ENCODE measurements around the gene BOD1L1. TPM values are rescaled to one million over a fixed set of nuclear protein-coding genes. Genes with fewer than 3 reads are reported as not detected.

Gene BOD1L1
- total and polyA plus RNA-seq, 2 experiments from 2014 or later = 18.2 to 43.2 TPM

DNA sequence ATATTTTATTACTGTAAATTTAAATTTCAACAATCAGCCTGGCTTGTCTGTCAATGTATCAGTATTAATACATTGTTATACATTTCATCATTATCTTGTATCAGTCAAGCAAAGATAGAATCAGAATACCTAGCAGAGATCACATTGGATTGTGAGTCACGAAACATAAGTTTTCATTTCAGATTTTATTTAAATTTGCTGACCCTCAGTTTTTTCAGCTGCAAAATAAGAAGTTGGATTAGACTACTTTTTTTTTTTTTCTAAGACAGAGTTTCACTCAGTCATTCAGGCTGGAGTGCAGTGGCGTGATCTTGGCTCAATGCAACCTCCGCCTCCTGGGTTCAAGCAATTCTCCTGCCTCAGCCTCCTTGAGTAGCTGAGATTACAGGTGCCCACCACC is 49.9 kb downstream of the BOD1L1 start:
- Histone ChIP-seq H3F3A (replicated peaks; ENCODE audit: low read depth) (no peaks in the 10 kb centered on the region), H2AFZ (no peak overlapping the region), H3K79me2 (replicated peaks; ENCODE audit: insufficient read depth) (no peaks in the 10 kb centered on the region), H3K27ac (ENCODE audit: low read depth) (no peak overlapping the region), H3K4me3 (no peak overlapping the region), H3K36me3 (ENCODE audit: insufficient read depth) (peaks cover 17% of the 10 kb centered on the region), H3K4me2 (no peak overlapping the region), H3K4me1 (ENCODE audit: insufficient read depth) (no peaks in the 10 kb centered on the region), H3K27me3 (ENCODE audit: insufficient read depth) (no peaks in the 10 kb centered on the region), H4K20me1 (replicated peaks; ENCODE audit: insufficient read depth) (no peaks in the 10 kb centered on the region; the same call in 1 of the 2 replicates), H3K9me2 (ENCODE audit: insufficient read depth) (no peaks in the 10 kb centered on the region)
- Mint-ChIP-seq H3K27ac (no peak overlapping the region), H3K36me3 (ENCODE audit: low read depth) (peaks cover 44% of the 10 kb centered on the region), H3K9me3 (no peaks in the 10 kb centered on the region), H3K4me3 (no peak overlapping the region), H3K4me1 (no peaks in the 10 kb centered on the region), H3K27me3 (ENCODE audit: insufficient read depth, low read depth, poor library complexity) (no peaks in the 10 kb centered on the region)
- DNase-seq (ENCODE audit: low spot score) = no peak
- TF ChIP-seq, protein P1, sequence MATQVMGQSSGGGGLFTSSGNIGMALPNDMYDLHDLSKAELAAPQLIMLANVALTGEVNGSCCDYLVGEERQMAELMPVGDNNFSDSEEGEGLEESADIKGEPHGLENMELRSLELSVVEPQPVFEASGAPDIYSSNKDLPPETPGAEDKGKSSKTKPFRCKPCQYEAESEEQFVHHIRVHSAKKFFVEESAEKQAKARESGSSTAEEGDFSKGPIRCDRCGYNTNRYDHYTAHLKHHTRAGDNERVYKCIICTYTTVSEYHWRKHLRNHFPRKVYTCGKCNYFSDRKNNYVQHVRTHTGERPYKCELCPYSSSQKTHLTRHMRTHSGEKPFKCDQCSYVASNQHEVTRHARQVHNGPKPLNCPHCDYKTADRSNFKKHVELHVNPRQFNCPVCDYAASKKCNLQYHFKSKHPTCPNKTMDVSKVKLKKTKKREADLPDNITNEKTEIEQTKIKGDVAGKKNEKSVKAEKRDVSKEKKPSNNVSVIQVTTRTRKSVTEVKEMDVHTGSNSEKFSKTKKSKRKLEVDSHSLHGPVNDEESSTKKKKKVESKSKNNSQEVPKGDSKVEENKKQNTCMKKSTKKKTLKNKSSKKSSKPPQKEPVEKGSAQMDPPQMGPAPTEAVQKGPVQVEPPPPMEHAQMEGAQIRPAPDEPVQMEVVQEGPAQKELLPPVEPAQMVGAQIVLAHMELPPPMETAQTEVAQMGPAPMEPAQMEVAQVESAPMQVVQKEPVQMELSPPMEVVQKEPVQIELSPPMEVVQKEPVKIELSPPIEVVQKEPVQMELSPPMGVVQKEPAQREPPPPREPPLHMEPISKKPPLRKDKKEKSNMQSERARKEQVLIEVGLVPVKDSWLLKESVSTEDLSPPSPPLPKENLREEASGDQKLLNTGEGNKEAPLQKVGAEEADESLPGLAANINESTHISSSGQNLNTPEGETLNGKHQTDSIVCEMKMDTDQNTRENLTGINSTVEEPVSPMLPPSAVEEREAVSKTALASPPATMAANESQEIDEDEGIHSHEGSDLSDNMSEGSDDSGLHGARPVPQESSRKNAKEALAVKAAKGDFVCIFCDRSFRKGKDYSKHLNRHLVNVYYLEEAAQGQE (IDR thresholded peaks at IDR 0.05; ENCODE audit: unreplicated experiment) = no peak
- TF ChIP-seq ZNF331 (CRISPR knock-in tag; IDR thresholded peaks at IDR 0.05; ENCODE audit: low read depth) = no peak
- no peak for TF ChIP-seq STAT1 (IDR thresholded peaks at IDR 0.05; ENCODE audit: unreplicated experiment)
- no peak for TF ChIP-seq JUNB (IDR thresholded peaks at IDR 0.05; ENCODE audit: unreplicated experiment)
- no peak for TF ChIP-seq EZH2phosphoT487 (IDR thresholded peaks at IDR 0.05; ENCODE audit: unreplicated experiment)
- no peak for ATAC-seq

DNA sequence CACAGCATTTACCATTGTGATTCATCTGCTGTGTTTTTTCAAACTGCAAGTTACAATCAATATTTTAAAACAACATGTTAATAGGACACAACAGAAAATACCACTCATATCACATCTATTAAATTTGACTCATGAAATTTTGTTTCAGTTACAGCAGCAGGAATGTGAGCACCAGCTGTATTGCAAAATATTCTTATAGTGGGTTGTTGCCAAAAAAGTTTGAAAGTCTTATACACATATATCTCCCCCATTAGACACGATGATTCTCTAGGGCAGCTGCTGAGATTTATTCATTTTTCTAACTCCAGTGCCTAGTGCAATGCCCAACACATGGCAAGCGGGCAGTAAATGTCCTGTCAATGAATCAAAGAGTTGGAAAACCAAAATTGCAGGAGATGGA is 56.6 kb downstream of the BOD1L1 start:
- Histone ChIP-seq H3K4me2 (no peak overlapping the region), H3K27me3 (ENCODE audit: insufficient read depth) (no peaks in the 10 kb centered on the region), H3F3A (replicated peaks; ENCODE audit: low read depth) (no peaks in the 10 kb centered on the region), H3K4me1 (ENCODE audit: insufficient read depth) (no peaks in the 10 kb centered on the region), H2AFZ (no peak overlapping the region), H3K9me2 (ENCODE audit: insufficient read depth) (no peaks in the 10 kb centered on the region), H3K4me3 (no peak overlapping the region), H3K27ac (ENCODE audit: low read depth) (no peak overlapping the region), H4K20me1 (replicated peaks; ENCODE audit: insufficient read depth) (peaks cover 2% of the 10 kb centered on the region; the same call in 1 of the 2 replicates), H3K36me3 (ENCODE audit: insufficient read depth) (0 out of 2 replicates have a peak, but pooled peaks cover 14% of the 10 kb centered on the region), H3K79me2 (replicated peaks; ENCODE audit: insufficient read depth) (no peaks in the 10 kb centered on the region)
- DNase-seq (ENCODE audit: low spot score) (no peak), ATAC-seq (no peak)
- H3K9me3 Mint-ChIP-seq = no peaks in the 10 kb centered on the region
- H3K27ac Mint-ChIP-seq = no peak overlapping the region
- no peaks in the 10 kb centered on the region for H3K27me3 Mint-ChIP-seq (ENCODE audit: insufficient read depth, low read depth, poor library complexity)
- H3K36me3 Mint-ChIP-seq (ENCODE audit: low read depth) = peaks cover 29% of the 10 kb centered on the region
- H3K4me1 Mint-ChIP-seq = no peaks in the 10 kb centered on the region
- no peak for TF ChIP-seq EZH2 (IDR thresholded peaks at IDR 0.05; ENCODE audit: low read depth, unreplicated experiment)
- TF ChIP-seq, protein P2, sequence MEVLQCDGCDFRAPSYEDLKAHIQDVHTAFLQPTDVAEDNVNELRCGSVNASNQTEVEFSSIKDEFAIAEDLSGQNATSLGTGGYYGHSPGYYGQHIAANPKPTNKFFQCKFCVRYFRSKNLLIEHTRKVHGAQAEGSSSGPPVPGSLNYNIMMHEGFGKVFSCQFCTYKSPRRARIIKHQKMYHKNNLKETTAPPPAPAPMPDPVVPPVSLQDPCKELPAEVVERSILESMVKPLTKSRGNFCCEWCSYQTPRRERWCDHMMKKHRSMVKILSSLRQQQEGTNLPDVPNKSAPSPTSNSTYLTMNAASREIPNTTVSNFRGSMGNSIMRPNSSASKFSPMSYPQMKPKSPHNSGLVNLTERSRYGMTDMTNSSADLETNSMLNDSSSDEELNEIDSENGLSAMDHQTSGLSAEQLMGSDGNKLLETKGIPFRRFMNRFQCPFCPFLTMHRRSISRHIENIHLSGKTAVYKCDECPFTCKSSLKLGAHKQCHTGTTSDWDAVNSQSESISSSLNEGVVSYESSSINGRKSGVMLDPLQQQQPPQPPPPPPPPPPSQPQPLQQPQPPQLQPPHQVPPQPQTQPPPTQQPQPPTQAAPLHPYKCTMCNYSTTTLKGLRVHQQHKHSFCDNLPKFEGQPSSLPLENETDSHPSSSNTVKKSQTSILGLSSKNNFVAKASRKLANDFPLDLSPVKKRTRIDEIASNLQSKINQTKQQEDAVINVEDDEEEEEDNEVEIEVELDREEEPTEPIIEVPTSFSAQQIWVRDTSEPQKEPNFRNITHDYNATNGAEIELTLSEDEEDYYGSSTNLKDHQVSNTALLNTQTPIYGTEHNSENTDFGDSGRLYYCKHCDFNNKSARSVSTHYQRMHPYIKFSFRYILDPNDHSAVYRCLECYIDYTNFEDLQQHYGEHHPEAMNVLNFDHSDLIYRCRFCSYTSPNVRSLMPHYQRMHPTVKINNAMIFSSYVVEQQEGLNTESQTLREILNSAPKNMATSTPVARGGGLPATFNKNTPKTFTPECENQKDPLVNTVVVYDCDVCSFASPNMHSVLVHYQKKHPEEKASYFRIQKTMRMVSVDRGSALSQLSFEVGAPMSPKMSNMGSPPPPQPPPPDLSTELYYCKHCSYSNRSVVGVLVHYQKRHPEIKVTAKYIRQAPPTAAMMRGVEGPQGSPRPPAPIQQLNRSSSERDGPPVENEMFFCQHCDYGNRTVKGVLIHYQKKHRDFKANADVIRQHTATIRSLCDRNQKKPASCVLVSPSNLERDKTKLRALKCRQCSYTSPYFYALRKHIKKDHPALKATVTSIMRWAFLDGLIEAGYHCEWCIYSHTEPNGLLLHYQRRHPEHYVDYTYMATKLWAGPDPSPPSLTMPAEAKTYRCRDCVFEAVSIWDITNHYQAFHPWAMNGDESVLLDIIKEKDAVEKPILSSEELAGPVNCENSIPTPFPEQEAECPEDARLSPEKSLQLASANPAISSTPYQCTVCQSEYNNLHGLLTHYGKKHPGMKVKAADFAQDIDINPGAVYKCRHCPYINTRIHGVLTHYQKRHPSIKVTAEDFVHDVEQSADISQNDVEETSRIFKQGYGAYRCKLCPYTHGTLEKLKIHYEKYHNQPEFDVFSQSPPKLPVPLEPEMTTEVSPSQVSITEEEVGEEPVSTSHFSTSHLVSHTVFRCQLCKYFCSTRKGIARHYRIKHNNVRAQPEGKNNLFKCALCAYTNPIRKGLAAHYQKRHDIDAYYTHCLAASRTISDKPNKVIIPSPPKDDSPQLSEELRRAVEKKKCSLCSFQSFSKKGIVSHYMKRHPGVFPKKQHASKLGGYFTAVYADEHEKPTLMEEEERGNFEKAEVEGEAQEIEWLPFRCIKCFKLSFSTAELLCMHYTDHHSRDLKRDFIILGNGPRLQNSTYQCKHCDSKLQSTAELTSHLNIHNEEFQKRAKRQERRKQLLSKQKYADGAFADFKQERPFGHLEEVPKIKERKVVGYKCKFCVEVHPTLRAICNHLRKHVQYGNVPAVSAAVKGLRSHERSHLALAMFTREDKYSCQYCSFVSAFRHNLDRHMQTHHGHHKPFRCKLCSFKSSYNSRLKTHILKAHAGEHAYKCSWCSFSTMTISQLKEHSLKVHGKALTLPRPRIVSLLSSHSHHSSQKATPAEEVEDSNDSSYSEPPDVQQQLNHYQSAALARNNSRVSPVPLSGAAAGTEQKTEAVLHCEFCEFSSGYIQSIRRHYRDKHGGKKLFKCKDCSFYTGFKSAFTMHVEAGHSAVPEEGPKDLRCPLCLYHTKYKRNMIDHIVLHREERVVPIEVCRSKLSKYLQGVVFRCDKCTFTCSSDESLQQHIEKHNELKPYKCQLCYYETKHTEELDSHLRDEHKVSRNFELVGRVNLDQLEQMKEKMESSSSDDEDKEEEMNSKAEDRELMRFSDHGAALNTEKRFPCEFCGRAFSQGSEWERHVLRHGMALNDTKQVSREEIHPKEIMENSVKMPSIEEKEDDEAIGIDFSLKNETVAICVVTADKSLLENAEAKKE (CRISPR knock-in tag; IDR thresholded peaks at IDR 0.05) = no peak
- TF ChIP-seq CREB1 (CRISPR knock-in tag; IDR thresholded peaks at IDR 0.05; ENCODE audit: low read depth) = no peak
- H3K4me3 Mint-ChIP-seq = no peak overlapping the region
